HG02970 (cell line): ENCODE measurements around the gene PGA3.
"Not testable (repeated sequence)": the region's sequence is repeated elsewhere in the genome, so short reads cannot be mapped to it uniquely, and the experiment has no call there.

Experiments
- ATAC-seq: cut with Tn5 transposase; IDR thresholded peaks from one replicate; pipeline ENCODE4 v1.9.1; 2021; ENCODE audit warnings: mild to moderate bottlenecking, moderate library complexity, moderate number of reproducible peaks; ENCODE audit not compliant: unreplicated experiment, low FRiP score

Gene PGA3

GRCh38 chr11:61170566-61170965 lies 32.7 kb upstream of the PGA3 start:
- no peak for ATAC-seq

GRCh38 chr11:61171907-61172306 lies 31.4 kb upstream of the PGA3 start:
- ATAC-seq = no peak

GRCh38 chr11:61172356-61172755 lies 31.0 kb upstream of the PGA3 start:
- ATAC-seq = no peak

- ATAC-seq = no peak
Measured at GRCh38 chr11:61172888-61173287, 30.4 kb upstream of the PGA3 start.

- ATAC-seq = no peak
Measured at GRCh38 chr11:61173456-61173855, 29.9 kb upstream of the PGA3 start.

GRCh38 chr11:61174273-61174672 lies 29.0 kb upstream of the PGA3 start:
- ATAC-seq = no peak

- ATAC-seq = no peak
Measured at GRCh38 chr11:61174949-61175348, 28.4 kb upstream of the PGA3 start.

GRCh38 chr11:61176446-61176845 lies 26.9 kb upstream of the PGA3 start:
- no peak for ATAC-seq

GRCh38 chr11:61180205-61180604 lies 23.1 kb upstream of the PGA3 start:
- ATAC-seq = not testable (repeated sequence)

GRCh38 chr11:61181489-61181888 lies 21.8 kb upstream of the PGA3 start:
- no peak for ATAC-seq

- no peak for ATAC-seq
Measured at GRCh38 chr11:61183645-61184044, 19.7 kb upstream of the PGA3 start.

GRCh38 chr11:61186504-61186903 lies 16.8 kb upstream of the PGA3 start:
- ATAC-seq = no peak

GRCh38 chr11:61187505-61188130 lies 15.7 kb upstream of the PGA3 start:
- ATAC-seq = no peak

- ATAC-seq = no peak
Measured at GRCh38 chr11:61189933-61190332, 13.4 kb upstream of the PGA3 start.

GRCh38 chr11:61193596-61193995 lies 9.7 kb upstream of the PGA3 start:
- ATAC-seq = no peak

GRCh38 chr11:61194169-61194671 lies 9.1 kb upstream of the PGA3 start:
- ATAC-seq = no peak

GRCh38 chr11:61194981-61195695 lies 8.2 kb upstream of the PGA3 start:
- no peak for ATAC-seq

- no peak for ATAC-seq
Measured at GRCh38 chr11:61195719-61196118, 7.6 kb upstream of the PGA3 start.

- ATAC-seq = no peak
Measured at GRCh38 chr11:61198361-61198760, 5.0 kb upstream of the PGA3 start.

GRCh38 chr11:61198948-61199523 lies 4.3 kb upstream of the PGA3 start:
- ATAC-seq = no peak

- no peak for ATAC-seq
Measured at GRCh38 chr11:61201476-61201875, 1.8 kb upstream of the PGA3 start.

GRCh38 chr11:61203873-61204272 lies 558 bp downstream of the PGA3 start:
- ATAC-seq = not testable (repeated sequence)
